ENCODE results near the gene CDH13. TPM values are rescaled to one million over a fixed set of nuclear protein-coding genes. Genes with fewer than 3 reads are reported as not detected.

Gene CDH13
- total RNA-seq, 3 donors from 2014 or later = 4.9 to 11.2 (median 9.8) TPM

GRCh38 chr16:83804366-83804765 lies 1177.6 kb downstream of the CDH13 start:
- no peak for TF ChIP-seq CTCF (IDR thresholded peaks at IDR 0.05)
- H3K4me3 ChIP-seq = no peak overlapping the region
- no peaks in the 10 kb centered on the region for H3K36me3 ChIP-seq (ENCODE audit: low read depth)
- intact Hi-C loops (cut with DNase I, micrococcal nuclease) = no loop called here
- H3K9me3 ChIP-seq = no peaks in the 10 kb centered on the region
- DNase-seq = no peak
- H3K4me1 ChIP-seq (ENCODE audit: low read depth) = peaks cover 9% of the 10 kb centered on the region
- no peak for ATAC-seq

GRCh38 chr16:83806036-83806435 lies 1179.3 kb downstream of the CDH13 start:
- ATAC-seq (no peak), DNase-seq (no peak)
- no peaks in the 10 kb centered on the region for H3K9me3 ChIP-seq
- H3K4me1 ChIP-seq (ENCODE audit: low read depth) = peaks cover 9% of the 10 kb centered on the region
- no peak overlapping the region for H3K4me3 ChIP-seq
- H3K36me3 ChIP-seq (ENCODE audit: low read depth) = no peaks in the 10 kb centered on the region
- intact Hi-C loops (cut with DNase I, micrococcal nuclease) = no loop called here
- TF ChIP-seq CTCF (IDR thresholded peaks at IDR 0.05) = no peak

GRCh38 chr16:83806731-83807130 lies 1180.0 kb downstream of the CDH13 start:
- DNase-seq (no peak), ATAC-seq (no peak)
- H3K36me3 ChIP-seq (ENCODE audit: low read depth) = no peaks in the 10 kb centered on the region
- no peak overlapping the region for H3K4me3 ChIP-seq
- H3K4me1 ChIP-seq (ENCODE audit: low read depth) = peaks cover 9% of the 10 kb centered on the region
- no peak for TF ChIP-seq CTCF (IDR thresholded peaks at IDR 0.05)
- intact Hi-C loops (cut with DNase I, micrococcal nuclease) = no loop called here
- no peaks in the 10 kb centered on the region for H3K9me3 ChIP-seq

- Histone ChIP-seq H3K4me1 (ENCODE audit: low read depth) (peaks cover 9% of the 10 kb centered on the region), H3K36me3 (ENCODE audit: low read depth) (no peaks in the 10 kb centered on the region), H3K9me3 (no peaks in the 10 kb centered on the region), H3K4me3 (no peak overlapping the region)
- DNase-seq = no peak
- intact Hi-C loops (cut with DNase I, micrococcal nuclease) = no loop called here
- no peak for TF ChIP-seq CTCF (IDR thresholded peaks at IDR 0.05)
- no peak for ATAC-seq
These were observed 1180.5 kb downstream of the CDH13 start for GRCh38 chr16:83807327-83807709.

- peaks cover 9% of the 10 kb centered on the region for H3K4me1 ChIP-seq (ENCODE audit: low read depth)
- no peaks in the 10 kb centered on the region for H3K36me3 ChIP-seq (ENCODE audit: low read depth)
- ATAC-seq (peak; percentile 99), DNase-seq (peak; percentile 97 to 98 (median 97))
- peak within 1 kb of the TSS; percentile 90 for H3K4me3 ChIP-seq
- no peak for TF ChIP-seq CTCF (IDR thresholded peaks at IDR 0.05)
- intact Hi-C loops (cut with DNase I, micrococcal nuclease) = no loop called here
- no peaks in the 10 kb centered on the region for H3K9me3 ChIP-seq
These were observed 1181.2 kb downstream of the CDH13 start, which contains the start of gene HSBP1 for GRCh38 chr16:83807710-83808572. Gene HSBP1, plus strand, starts transcription at chr16:83807978. Its CDS starts 99 bp downstream, at chr16:83808077.

All from mucosa of descending colon (tissue), 3 donors.